Stomach smooth muscle (tissue), 2 donors: ENCODE measurements around the gene PSMB9.
"Not testable (repeated sequence)": the region's sequence is repeated elsewhere in the genome, so short reads cannot be mapped to it uniquely, and the experiment has no call there.

Experiments
- H3K27ac ChIP-seq: one replicate; pipeline ENCODE4 v1.7.0; 2013; ENCODE audit warnings: mild to moderate bottlenecking, low read length, inconsistent platforms
- H3K27me3 ChIP-seq, 2 donors: one replicate each; pipeline ENCODE4 v1.7.0; 2013; ENCODE audit warnings: low read length in 2 of 2; ENCODE audit not compliant: insufficient read depth in 2 of 2, control insufficient read depth in 1 of 2
- H3K36me3 ChIP-seq, 2 donors: one replicate each; pipeline ENCODE4 v1.7.0; 2013; ENCODE audit warnings: low read length in 2 of 2; ENCODE audit not compliant: control insufficient read depth in 2 of 2, insufficient read depth in 2 of 2
- H3K4me1 ChIP-seq: one replicate; pipeline ENCODE4 v1.7.0; 2013; ENCODE audit warnings: low read length; ENCODE audit not compliant: control insufficient read depth, insufficient read depth
- H3K4me3 ChIP-seq, 2 donors: one replicate each; pipeline ENCODE4 v1.7.0; 2013; ENCODE audit warnings: low read length in 2 of 2
- H3K9ac ChIP-seq, 2 donors: one replicate each; pipeline ENCODE4 v1.7.0; 2013; ENCODE audit warnings: low read length in 2 of 2, mild to moderate bottlenecking in 1 of 2
- H3K9me3 ChIP-seq, 2 donors: one replicate each; pipeline ENCODE4 v1.7.0; 2013; ENCODE audit warnings: low read length in 2 of 2; ENCODE audit not compliant: control insufficient read depth in 2 of 2
- donor health status: healthy.
- donor health status: Pancreatic carcinoma.

The PSMB9 gene

DNA sequence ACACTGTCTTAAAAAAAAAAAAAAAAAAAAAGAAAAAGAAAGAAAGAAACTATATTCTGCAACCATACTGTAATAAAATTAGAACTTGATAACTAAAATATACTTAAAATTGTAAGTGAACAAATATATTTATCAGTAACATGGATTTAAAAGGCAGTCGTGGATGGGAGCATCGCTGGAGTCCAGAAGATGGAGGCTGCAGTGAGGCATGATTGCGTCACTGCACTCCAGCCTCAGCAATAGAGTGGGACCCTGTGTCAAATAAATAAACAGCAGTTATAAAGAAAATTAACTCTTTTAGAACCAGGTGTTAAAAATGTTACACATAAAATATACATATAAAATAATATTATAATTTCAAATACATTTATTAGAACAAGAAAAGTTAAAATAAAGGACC, 8.7 kb downstream of the PSMB9 start:
- Histone ChIP-seq H3K27me3 (no peaks in the 10 kb centered on the region), H3K9ac (no peak overlapping the region), H3K27ac (no peak overlapping the region), H3K4me1 (peaks cover 4% of the 10 kb centered on the region), H3K4me3 (no peak overlapping the region), H3K36me3 (peaks cover 6 to 9% of the 10 kb centered on the region in 2 donors), H3K9me3 (no peaks in the 10 kb centered on the region)

GRCh38 chr6:32865724-32866443, 11.9 kb downstream of the PSMB9 start:
- Histone ChIP-seq H3K4me3 (no peak overlapping the region), H3K9me3 (no peaks in the 10 kb centered on the region), H3K27ac (no peak overlapping the region), H3K9ac (no peak overlapping the region), H3K27me3 (peaks cover 2 to 5% of the 10 kb centered on the region in 2 donors), H3K4me1 (peaks cover 4% of the 10 kb centered on the region), H3K36me3 (no peaks in the 10 kb centered on the region)

- Histone ChIP-seq H3K27ac (no peak overlapping the region), H3K4me1 (no peaks in the 10 kb centered on the region), H3K36me3 (no peaks in the 10 kb centered on the region), H3K27me3 (peaks cover 2 to 5% of the 10 kb centered on the region in 2 donors), H3K9me3 (no peaks in the 10 kb centered on the region), H3K4me3 (no peak overlapping the region), H3K9ac (no peak overlapping the region)
Measured at GRCh38 chr6:32867022-32867477, 13.1 kb downstream of the PSMB9 start.

GRCh38 chr6:32867554-32868256, 13.7 kb downstream of the PSMB9 start:
- Histone ChIP-seq H3K4me1 (no peaks in the 10 kb centered on the region), H3K27ac (no peak overlapping the region), H3K9me3 (no peaks in the 10 kb centered on the region), H3K27me3 (peaks cover 2 to 5% of the 10 kb centered on the region in 2 donors), H3K9ac (no peak overlapping the region), H3K36me3 (no peaks in the 10 kb centered on the region), H3K4me3 (no peak overlapping the region)

GRCh38 chr6:32868257-32868788, 14.3 kb downstream of the PSMB9 start:
- Histone ChIP-seq H3K9ac (no peak overlapping the region), H3K4me1 (no peaks in the 10 kb centered on the region), H3K4me3 (no peak overlapping the region), H3K9me3 (no peaks in the 10 kb centered on the region), H3K27me3 (peaks cover 2 to 5% of the 10 kb centered on the region in 2 donors), H3K27ac (no peak overlapping the region), H3K36me3 (no peaks in the 10 kb centered on the region)

DNA sequence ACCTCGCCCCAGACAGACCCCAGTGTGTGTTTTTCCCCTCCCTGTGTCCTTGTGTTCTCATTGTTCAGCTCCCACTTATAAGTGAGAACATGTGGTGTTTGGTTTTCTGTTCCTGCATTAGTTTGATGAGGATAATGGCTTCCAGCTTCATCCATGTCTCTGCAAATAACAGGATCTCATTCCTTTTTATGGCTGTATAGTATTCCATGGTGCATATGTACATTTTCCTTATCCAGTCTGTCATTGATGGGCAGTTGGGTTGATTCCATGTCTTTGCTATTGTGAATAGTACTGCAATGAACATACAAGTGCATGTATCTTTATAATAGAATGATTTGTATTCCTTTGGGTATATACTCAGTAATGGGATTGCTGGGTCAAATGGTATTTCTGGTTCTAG, 20.0 kb downstream of the PSMB9 start:
- not testable (repeated sequence) for H3K9me3 ChIP-seq, H3K4me1 ChIP-seq, H3K27ac ChIP-seq, H3K4me3 ChIP-seq, H3K27me3 ChIP-seq, H3K36me3 ChIP-seq, H3K9ac ChIP-seq

GRCh38 chr6:32876603-32877002, 22.6 kb downstream of the PSMB9 start:
- Histone ChIP-seq H3K9me3 (no peaks in the 10 kb centered on the region), H3K4me3 (no peak overlapping the region), H3K36me3 (no peaks in the 10 kb centered on the region), H3K9ac (no peak overlapping the region), H3K27me3 (peaks cover 3 to 14% of the 10 kb centered on the region in 2 donors), H3K27ac (no peak overlapping the region), H3K4me1 (no peaks in the 10 kb centered on the region)

- H3K4me3 ChIP-seq: no peak overlapping the region
- H3K9ac ChIP-seq: no peak overlapping the region
- no peaks in the 10 kb centered on the region for H3K36me3 ChIP-seq
- H3K9me3 ChIP-seq: no peaks in the 10 kb centered on the region
- no peaks in the 10 kb centered on the region for H3K4me1 ChIP-seq
- H3K27me3 ChIP-seq: peaks cover 3 to 14% of the 10 kb centered on the region in 2 donors
- no peak overlapping the region for H3K27ac ChIP-seq
Measured at GRCh38 chr6:32879691-32880090, 25.7 kb downstream of the PSMB9 start.

- H3K27ac ChIP-seq, H3K4me3 ChIP-seq, H3K36me3 ChIP-seq, H3K9me3 ChIP-seq, H3K4me1 ChIP-seq, H3K9ac ChIP-seq: not testable (repeated sequence)
- H3K27me3 ChIP-seq: peaks cover 3 to 14% of the 10 kb centered on the region in 2 donors
Measured at GRCh38 chr6:32880962-32881361, 27.0 kb downstream of the PSMB9 start.

DNA sequence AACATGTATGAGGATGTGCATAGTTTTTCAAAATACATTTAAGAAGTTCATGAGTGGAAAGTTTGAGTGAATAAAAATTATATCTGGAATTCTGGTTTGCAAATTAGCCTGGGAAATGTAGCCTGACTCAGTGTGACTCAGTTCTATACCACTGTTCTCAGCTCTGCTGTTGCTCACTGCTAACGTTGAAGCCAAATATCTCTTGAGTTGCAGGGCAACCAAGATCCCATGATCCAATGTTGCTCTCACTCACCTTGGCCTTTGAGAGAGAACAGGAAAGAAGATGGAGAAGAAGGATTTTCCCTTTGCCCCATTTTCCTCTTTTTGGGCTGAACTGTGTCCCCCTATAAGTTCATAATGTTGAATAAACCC, 28.9 kb downstream of the PSMB9 start:
- Histone ChIP-seq H3K4me1 (peaks cover 4% of the 10 kb centered on the region), H3K27me3 (peaks cover 3 to 14% of the 10 kb centered on the region in 2 donors), H3K9me3 (no peaks in the 10 kb centered on the region), H3K4me3 (no peak overlapping the region), H3K36me3 (no peaks in the 10 kb centered on the region), H3K9ac (no peak overlapping the region), H3K27ac (no peak overlapping the region)

GRCh38 chr6:32883789-32884188, 29.8 kb downstream of the PSMB9 start:
- Histone ChIP-seq H3K4me1 (peaks cover 4% of the 10 kb centered on the region), H3K27ac (no peak overlapping the region), H3K4me3 (no peak overlapping the region), H3K9me3 (no peaks in the 10 kb centered on the region), H3K27me3 (peaks cover 3 to 14% of the 10 kb centered on the region in 2 donors), H3K9ac (no peak overlapping the region), H3K36me3 (no peaks in the 10 kb centered on the region)
